ENCODE results near the gene MICA. TPM values are rescaled to one million over a fixed set of nuclear protein-coding genes. Genes with fewer than 3 reads are reported as not detected.
"Not testable (repeated sequence)": the region's sequence is repeated elsewhere in the genome, so short reads cannot be mapped to it uniquely, and the experiment has no call there.

MICA gene
- total and polyA plus RNA-seq, 9 of the 15 experiments (the other 6 are each of a cell fraction or from before 2014, with no cell fraction given) = 11.8 to 24.6 (median 16.7) TPM

DNA sequence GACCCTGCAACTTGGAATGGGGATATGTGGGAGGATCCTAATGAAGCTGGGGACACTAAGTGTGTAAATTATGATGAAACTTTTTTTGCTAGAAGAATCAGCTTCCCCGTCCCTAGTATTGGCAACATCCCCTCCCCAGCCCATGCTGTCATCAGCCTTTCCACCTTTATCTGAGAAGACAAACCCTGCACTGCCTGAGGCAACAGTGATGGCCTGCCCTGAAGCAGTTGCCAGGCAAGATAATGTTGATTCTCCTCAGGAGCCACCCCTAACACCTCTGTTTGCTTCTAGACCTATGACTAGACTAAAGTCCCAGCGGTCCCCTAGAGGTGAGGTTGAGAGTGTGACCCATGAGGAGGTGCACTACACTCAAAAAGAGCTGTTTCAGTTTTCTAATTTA is 27.1 kb downstream of the MICA start:
- Histone ChIP-seq H3K4me1 (replicated peaks in 1 of 2; ENCODE audit: control insufficient read depth in 2 of 2, insufficient read depth in 2 of 2, low read length in 2 of 2) (no peaks in the 10 kb centered on the region), H3K27me3 (ENCODE audit: control insufficient read depth in 2 of 2, insufficient read depth in 2 of 2, low read length in 2 of 2) (no peaks in the 10 kb centered on the region; a peak in 1 of 5 replicates), H3K9ac (ENCODE audit: insufficient read depth in 1 of 2, low read depth in 2 of 2, low read length in 2 of 2) (no peak overlapping the region), H3K9me1 (ENCODE audit: control insufficient read depth, insufficient read depth, low read length) (no peaks in the 10 kb centered on the region), H3K27ac (ENCODE audit: extremely low read depth, low read depth, low read length) (no peak overlapping the region), H2AFZ (ENCODE audit: low read depth, low read length) (no peak overlapping the region), H3K4me3 (no peak overlapping the region), H3K9me3 (replicated peaks; ENCODE audit: control insufficient read depth, insufficient read depth, low read depth, low read length) (no peaks in the 10 kb centered on the region), H3K4me2 (ENCODE audit: insufficient read depth, low read length) (no peak overlapping the region), H4K20me1 (replicated peaks; ENCODE audit: control insufficient read depth, insufficient read depth, low read length) (no peaks in the 10 kb centered on the region), H3K79me2 (ENCODE audit: control insufficient read depth, insufficient read depth, low read length) (no peaks in the 10 kb centered on the region), H3K36me3 (ENCODE audit: control insufficient read depth, insufficient read depth, low read length) (no peaks in the 10 kb centered on the region)
- TF ChIP-seq ARID2 (IDR thresholded peaks at IDR 0.05) (no peak), CBX5 (IDR thresholded peaks at IDR 0.05; ENCODE audit: borderline replicate concordance, low read depth) (0 out of 2 replicates have a peak, but pooled peaks have one; percentile 22), CBX3 (IDR thresholded peaks at IDR 0.05; ENCODE audit: borderline replicate concordance in 1 of 2, low read length in 2 of 2) (peak in 1 of 2 experiments; percentile 34; a peak in 1 of 3 replicates)
- TF ChIP-seq, protein P1, sequence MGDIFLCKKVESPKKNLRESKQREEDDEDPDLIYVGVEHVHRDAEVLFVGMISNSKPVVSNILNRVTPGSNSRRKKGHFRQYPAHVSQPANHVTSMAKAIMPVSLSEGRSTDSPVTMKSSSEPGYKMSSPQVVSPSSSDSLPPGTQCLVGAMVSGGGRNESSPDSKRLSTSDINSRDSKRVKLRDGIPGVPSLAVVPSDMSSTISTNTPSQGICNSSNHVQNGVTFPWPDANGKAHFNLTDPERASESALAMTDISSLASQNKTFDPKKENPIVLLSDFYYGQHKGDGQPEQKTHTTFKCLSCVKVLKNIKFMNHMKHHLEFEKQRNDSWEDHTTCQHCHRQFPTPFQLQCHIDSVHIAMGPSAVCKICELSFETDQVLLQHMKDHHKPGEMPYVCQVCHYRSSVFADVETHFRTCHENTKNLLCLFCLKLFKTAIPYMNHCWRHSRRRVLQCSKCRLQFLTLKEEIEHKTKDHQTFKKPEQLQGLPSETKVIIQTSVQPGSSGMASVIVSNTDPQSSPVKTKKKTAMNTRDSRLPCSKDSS (IDR thresholded peaks at IDR 0.05; ENCODE audit: low read depth, partially characterized antibody) = peak; percentile 34
- FAIRE-seq (no peak), DNase-seq (ENCODE audit: extremely low read depth in 1 of 4, low spot score in 3 of 4) (no peak), ATAC-seq (no peak)
- BruUV-seq (replicated peaks) = no TSS peak
- POLR2A ChIA-PET = interaction anchor here (1.3 to 1.5 kb wide), 2 partner anchors 27 to 32 kb away, joined by 3 to 5 read pairs; no protein-coding TSS in a partner anchor
- CTCF ChIA-PET (ENCODE audit: low intra/inter-chr PET ratio) = no interaction called here
- intact Hi-C loops (cut with micrococcal nuclease) (no loop called here), in situ Hi-C loops (cut with MboI) (no loop called here)
- WGBS (ENCODE audit: insufficient coverage, low coverage, missing lambda C conversion rate) = 2% methylated on average over 2 of the region's 2 CpGs

DNA sequence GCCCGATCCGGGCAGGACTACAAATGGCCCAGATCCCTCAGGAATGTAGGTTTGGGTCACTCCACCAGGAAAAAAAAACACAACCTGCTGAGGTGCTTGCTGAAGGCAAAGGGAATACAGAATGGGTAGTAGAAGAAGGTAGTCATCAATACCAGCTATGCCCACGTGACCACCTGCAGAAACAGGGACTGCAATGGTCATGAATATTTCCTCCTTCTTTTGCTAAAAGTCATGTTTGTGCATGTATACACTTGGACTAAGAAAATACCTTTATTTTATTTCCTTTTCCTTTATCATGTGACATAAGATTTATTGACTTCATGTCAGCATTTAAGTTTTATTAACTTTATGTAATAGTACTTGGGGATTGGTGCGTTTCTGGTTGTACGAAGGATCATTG is 31.7 kb downstream of the MICA start:
- H3K9ac ChIP-seq (ENCODE audit: insufficient read depth in 1 of 2, low read depth in 2 of 2, low read length in 2 of 2); H4K20me1 ChIP-seq (replicated peaks; ENCODE audit: control insufficient read depth, insufficient read depth, low read length); H2AFZ ChIP-seq (ENCODE audit: low read depth, low read length); intact Hi-C loops (cut with micrococcal nuclease); H3K27ac ChIP-seq (ENCODE audit: extremely low read depth, low read depth, low read length); H3K27me3 ChIP-seq (ENCODE audit: control insufficient read depth in 2 of 2, insufficient read depth in 2 of 2, low read length in 2 of 2); H3K9me3 ChIP-seq (replicated peaks; ENCODE audit: control insufficient read depth, insufficient read depth, low read depth, low read length); FAIRE-seq; POLR2A ChIA-PET; H3K36me3 ChIP-seq (ENCODE audit: control insufficient read depth, insufficient read depth, low read length); H3K4me3 ChIP-seq; CTCF ChIA-PET (ENCODE audit: low intra/inter-chr PET ratio); H3K4me1 ChIP-seq (replicated peaks in 1 of 2; ENCODE audit: control insufficient read depth in 2 of 2, insufficient read depth in 2 of 2, low read length in 2 of 2); DNase-seq (ENCODE audit: extremely low read depth in 1 of 4, low spot score in 3 of 4); ATAC-seq; BruUV-seq (replicated peaks); H3K4me2 ChIP-seq (ENCODE audit: insufficient read depth, low read length); H3K9me1 ChIP-seq (ENCODE audit: control insufficient read depth, insufficient read depth, low read length); H3K79me2 ChIP-seq (ENCODE audit: control insufficient read depth, insufficient read depth, low read length); in situ Hi-C loops (cut with MboI): not testable (repeated sequence)
- WGBS (ENCODE audit: insufficient coverage, low coverage, missing lambda C conversion rate) = under 1% methylated on average over 5 of the region's 5 CpGs
- TF ChIP-seq, protein P2, sequence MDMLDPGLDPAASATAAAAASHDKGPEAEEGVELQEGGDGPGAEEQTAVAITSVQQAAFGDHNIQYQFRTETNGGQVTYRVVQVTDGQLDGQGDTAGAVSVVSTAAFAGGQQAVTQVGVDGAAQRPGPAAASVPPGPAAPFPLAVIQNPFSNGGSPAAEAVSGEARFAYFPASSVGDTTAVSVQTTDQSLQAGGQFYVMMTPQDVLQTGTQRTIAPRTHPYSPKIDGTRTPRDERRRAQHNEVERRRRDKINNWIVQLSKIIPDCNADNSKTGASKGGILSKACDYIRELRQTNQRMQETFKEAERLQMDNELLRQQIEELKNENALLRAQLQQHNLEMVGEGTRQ (CRISPR knock-in tag; IDR thresholded peaks at IDR 0.05) = peak; percentile 7; the same call in 1 of the 2 replicates
